22Rv1 (cell line): ENCODE data around the gene RALGPS1.

Experiments
- H3K27ac ChIP-seq: fragments of 450-650 bp; 2 replicates; pipeline ENCODE4 v1.5.1; 2017
- ZFX ChIP-seq: fragments of 450-650 bp; IDR thresholded peaks from 2 replicates; pipeline ENCODE4 v1.6.1; 2017; ENCODE audit warnings: antibody characterized with exemption, borderline replicate concordance
- TF ChIP-seq, protein P1 (sequence below): fragments of 450-650 bp; IDR thresholded peaks from 2 replicates; pipeline ENCODE4 v1.5.1; 2017; ENCODE audit warnings: mild to moderate bottlenecking

The RALGPS1 gene

DNA sequence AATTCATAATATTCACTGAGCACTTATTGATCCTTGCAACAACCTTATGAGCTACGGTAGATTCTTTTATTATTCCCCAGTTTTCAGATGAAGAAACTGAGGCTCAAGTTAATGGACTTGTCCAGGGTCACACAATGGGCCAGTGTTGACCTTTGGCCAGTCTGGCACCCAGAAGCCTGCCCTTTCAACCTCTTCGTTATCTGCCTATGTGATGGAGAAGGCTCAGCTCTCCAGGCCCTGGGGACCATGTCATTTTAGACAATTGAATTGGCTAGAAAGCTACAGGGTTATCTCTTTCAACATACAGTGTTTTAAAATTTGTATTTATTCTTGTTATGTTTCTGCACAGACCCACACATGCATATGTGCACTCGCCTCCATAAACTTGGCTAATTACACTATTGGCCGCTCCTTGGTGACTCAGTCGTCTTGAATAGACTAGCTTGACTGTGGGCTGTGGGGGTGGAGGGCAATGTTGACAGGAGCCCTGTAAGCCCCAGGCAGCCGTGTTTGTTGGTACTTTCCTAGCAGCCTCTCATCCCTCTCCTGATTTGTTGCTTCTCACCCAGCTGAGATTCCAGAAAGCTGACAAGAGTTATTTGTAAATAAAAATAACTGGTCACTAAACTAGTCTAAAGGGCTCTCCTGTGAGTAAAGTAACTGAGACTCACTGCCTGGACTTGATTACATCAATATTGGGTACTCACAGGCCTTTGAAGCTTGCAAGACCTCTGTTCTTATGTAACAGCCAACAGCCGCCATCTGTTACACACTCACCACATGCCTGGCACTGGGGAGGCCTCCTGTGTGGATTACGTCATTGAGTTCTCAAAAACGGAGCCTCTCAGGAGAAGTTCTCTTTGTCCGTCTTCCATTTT lies 216.3 kb downstream of the RALGPS1 start:
- TF ChIP-seq ZFX: no peak
- TF ChIP-seq, protein P1, sequence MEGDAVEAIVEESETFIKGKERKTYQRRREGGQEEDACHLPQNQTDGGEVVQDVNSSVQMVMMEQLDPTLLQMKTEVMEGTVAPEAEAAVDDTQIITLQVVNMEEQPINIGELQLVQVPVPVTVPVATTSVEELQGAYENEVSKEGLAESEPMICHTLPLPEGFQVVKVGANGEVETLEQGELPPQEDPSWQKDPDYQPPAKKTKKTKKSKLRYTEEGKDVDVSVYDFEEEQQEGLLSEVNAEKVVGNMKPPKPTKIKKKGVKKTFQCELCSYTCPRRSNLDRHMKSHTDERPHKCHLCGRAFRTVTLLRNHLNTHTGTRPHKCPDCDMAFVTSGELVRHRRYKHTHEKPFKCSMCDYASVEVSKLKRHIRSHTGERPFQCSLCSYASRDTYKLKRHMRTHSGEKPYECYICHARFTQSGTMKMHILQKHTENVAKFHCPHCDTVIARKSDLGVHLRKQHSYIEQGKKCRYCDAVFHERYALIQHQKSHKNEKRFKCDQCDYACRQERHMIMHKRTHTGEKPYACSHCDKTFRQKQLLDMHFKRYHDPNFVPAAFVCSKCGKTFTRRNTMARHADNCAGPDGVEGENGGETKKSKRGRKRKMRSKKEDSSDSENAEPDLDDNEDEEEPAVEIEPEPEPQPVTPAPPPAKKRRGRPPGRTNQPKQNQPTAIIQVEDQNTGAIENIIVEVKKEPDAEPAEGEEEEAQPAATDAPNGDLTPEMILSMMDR: no peak
- H3K27ac ChIP-seq: no peak overlapping the region

DNA sequence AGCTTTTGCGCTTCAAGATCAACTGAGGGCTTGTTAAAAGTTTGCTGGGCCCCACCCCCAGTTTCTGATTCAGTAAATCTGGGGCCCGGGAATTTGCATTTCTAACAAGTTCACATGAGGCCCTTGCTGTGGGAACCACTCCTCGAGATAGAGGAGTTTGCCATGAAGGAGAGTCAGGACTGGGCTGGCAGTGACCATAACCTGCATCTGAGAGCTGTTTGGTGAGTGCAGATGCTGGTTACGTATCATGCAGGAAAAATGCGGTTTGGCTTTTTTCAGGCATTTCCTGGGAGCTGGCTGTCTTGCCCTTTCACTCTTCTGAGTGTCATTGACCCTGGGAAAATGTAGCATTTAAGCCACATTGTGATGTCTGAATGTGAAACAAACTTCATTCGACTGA lies 217.3 kb downstream of the RALGPS1 start:
- TF ChIP-seq, protein P1: no peak
- no peak for TF ChIP-seq ZFX
- H3K27ac ChIP-seq: no peak overlapping the region

DNA sequence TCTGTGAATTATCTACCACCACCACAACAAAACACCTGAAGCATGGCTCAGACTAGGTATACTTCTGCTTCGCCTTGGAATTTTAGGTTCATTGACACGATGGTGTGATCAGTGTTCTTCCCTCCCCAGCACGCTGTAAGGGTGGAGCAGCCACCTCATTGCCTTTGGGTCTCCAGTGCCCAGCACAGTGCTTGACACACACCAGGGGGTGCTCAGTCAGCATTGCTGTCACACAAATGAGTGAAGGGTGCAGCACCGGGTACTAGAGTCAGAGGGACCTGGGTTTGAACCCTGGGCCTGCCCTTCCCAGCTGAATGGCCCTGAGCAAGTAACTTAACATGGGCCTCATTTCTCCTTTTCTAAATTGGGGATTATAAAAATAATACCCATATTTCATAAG lies 217.8 kb downstream of the RALGPS1 start:
- no peak for TF ChIP-seq ZFX
- TF ChIP-seq, protein P1: no peak
- no peak overlapping the region for H3K27ac ChIP-seq

DNA sequence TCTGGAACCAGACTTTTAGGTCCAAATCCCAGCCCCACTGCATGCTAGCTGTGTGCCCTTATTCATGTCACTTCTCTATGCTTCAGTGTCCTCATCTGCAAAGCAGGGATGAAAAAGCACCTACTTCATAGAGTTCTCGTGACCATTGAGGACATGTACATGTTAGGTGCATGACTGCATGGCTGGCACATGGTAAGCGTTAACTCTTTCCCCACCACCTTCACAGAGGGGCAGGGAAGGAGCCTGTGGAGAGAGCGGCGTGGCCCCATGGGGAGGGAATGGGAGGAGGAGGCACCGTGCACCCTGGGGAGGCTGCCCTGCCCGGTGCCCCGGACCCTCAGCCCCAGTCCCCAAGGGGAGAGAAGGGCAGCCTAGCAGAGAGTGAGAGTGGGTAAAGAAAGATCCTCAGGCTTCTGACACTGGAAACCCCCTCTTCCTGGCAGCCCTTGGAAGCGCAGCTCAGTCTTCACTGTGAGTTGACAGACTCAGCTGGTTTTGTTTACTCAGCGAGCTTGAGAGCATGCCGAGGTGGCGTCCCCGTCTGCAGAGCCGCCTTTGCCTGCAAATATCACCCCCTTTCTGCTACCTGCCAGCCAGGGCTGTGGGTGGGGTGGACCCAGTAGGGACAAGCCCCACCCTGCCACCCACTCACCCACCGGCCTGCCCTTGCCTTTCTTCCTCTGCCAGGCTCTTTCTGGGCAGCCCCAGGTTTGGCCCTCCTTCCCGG lies 218.5 kb downstream of the RALGPS1 start:
- no peak for TF ChIP-seq ZFX
- TF ChIP-seq, protein P1: no peak
- H3K27ac ChIP-seq: no peak overlapping the region

DNA sequence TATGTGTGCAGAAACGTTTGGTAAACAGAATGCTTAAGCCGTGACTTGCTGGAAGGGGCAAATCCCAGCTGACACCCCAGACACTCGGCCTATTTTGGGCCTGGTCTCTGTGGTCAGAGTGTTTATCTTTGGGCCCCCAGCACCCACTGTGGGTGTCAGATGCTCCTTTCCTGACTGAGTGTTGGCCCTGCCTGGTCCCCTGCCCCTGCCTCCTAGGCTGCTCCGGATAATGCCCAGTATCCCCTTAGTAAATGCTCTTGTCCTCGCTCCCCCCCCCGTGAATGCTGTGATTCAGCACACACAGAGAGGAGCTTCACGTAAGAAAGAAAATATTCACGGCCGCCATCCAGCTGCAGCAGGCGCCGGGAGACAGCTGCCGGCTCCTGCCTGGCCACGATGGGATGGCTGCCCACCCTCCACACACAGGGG lies 219.2 kb downstream of the RALGPS1 start:
- no peak overlapping the region for H3K27ac ChIP-seq
- TF ChIP-seq, protein P1: no peak
- no peak for TF ChIP-seq ZFX

DNA sequence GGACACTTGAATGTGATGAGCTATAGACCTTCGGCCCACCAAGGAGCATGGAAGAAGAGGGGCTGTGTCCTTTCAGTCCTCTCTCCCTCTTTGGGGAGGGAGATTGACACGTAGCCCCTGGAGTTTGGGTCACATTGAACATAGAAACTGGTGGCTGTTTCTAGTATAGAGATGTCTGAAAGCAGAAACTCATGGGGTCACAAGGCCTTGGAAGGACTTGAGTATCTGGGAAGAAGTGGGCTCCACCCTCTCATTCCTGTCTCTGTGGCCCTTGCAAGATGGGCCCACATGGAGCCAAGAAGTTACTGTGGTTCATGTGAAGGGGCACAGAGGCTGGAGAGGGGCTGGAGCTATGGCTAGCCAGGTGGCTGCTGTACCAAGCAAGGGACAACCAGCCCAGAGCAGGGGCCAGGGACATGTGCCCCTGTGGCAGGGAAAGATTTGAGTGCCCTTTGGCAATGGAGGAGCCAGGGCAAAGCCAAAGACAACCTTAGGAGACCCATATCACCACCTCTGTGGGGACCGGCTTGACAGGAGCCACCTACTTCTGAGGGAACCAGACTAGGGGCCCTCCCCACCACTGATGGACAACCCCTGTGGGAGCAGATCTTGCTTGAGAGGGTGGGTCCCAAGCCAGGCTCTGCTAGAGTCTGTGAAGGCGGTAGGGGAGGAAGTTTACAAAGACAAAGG lies 220.6 kb downstream of the RALGPS1 start:
- TF ChIP-seq, protein P1: no peak
- no peak for TF ChIP-seq ZFX
- H3K27ac ChIP-seq: no peak overlapping the region
